ENCODE results near the gene IL12A. TPM values are rescaled to one million over a fixed set of nuclear protein-coding genes. Genes with fewer than 3 reads are reported as not detected.

Gene IL12A
- total and polyA plus RNA-seq, 7 experiments from 2014 or later, result 0.17 to 1.8 (median 0.93) TPM

GRCh38 chr3:160027541-160028195, 39.0 kb downstream of the IL12A start:
- peak in 1 of 9 donors; percentile 36 for DNase-seq
- no peak overlapping the region for H3K4me3 ChIP-seq (ENCODE audit: low read length)
- no peaks in the 10 kb centered on the region for H3K27me3 ChIP-seq (ENCODE audit: control insufficient read depth in 2 of 2, insufficient read depth in 2 of 2, low read length in 2 of 2)
- Mint-ChIP-seq H3K9me3 (peaks cover 0 to 3% (median 0%) of the 10 kb centered on the region in 11 donors), H3K27ac (peak overlapping the region in 2 of 9 donors; percentile 28 to 88), H3K4me3 (peak overlapping the region in 1 of 10 donors; percentile 54), H3K27me3 (no peaks in the 10 kb centered on the region), H3K36me3 (peaks cover 0 to 1% (median 0%) of the 10 kb centered on the region in 5 donors), H3K4me1 (peaks cover 0 to 33% (median 0%) of the 10 kb centered on the region in 7 donors)
- ChIA-PET POLR2A (no interaction called here), CTCF (interaction anchor here (1.3 kb wide), 1 partner anchor 10 kb away, joined by 3 read pairs; no protein-coding TSS in a partner anchor)
- intact Hi-C loops (cut with micrococcal nuclease), result loop anchor here in 1 of 2 donors (1.0 to 2.0 kb wide), 2 partner anchors 15 to 371 kb away; partner anchors contain the start of genes IFT80 and SMC4
- ATAC-seq, result peak; percentile 22
- no peak overlapping the region for H3K27ac ChIP-seq (ENCODE audit: low read depth, low read length)
- no peaks in the 10 kb centered on the region for H3K9me3 ChIP-seq (ENCODE audit: control insufficient read depth in 2 of 3, low read length in 3 of 3)
- H3K4me1 ChIP-seq (ENCODE audit: control insufficient read depth in 2 of 2, insufficient read depth in 2 of 2, low read length in 2 of 2), result no peaks in the 10 kb centered on the region
- H3K36me3 ChIP-seq (ENCODE audit: control insufficient read depth in 2 of 3, insufficient read depth in 3 of 3, low read length in 3 of 3), result no peaks in the 10 kb centered on the region

- peaks cover 17 to 44% (median 27%) of the 10 kb centered on the region in 5 donors for H3K27me3 Mint-ChIP-seq
- intact Hi-C loops (cut with micrococcal nuclease), result loop anchor here in 1 of 2 donors (10.0 kb wide), 1 partner anchor 189 kb away; the partner anchor contains the start of gene C3orf80
Measured at GRCh38 chr3:160035757-160036156, 47.1 kb downstream of the IL12A start.

GRCh38 chr3:160038862-160039562, 50.4 kb downstream of the IL12A start:
- peak overlapping the region in 2 of 10 donors; percentile 40 to 56 for H3K4me3 Mint-ChIP-seq
- H3K27me3 Mint-ChIP-seq, result peaks cover 36 to 57% (median 38%) of the 10 kb centered on the region in 5 donors
- Histone ChIP-seq H3K4me1 (ENCODE audit: control insufficient read depth in 2 of 2, insufficient read depth in 2 of 2, low read length in 2 of 2) (no peaks in the 10 kb centered on the region), H3K4me3 (ENCODE audit: low read length) (no peak overlapping the region), H3K27me3 (ENCODE audit: control insufficient read depth in 2 of 2, insufficient read depth in 2 of 2, low read length in 2 of 2) (no peaks in the 10 kb centered on the region), H3K9me3 (ENCODE audit: control insufficient read depth in 2 of 3, low read length in 3 of 3) (peaks cover 0 to 5% (median 0%) of the 10 kb centered on the region in 3 experiments), H3K36me3 (ENCODE audit: control insufficient read depth in 2 of 3, insufficient read depth in 3 of 3, low read length in 3 of 3) (no peaks in the 10 kb centered on the region), H3K27ac (ENCODE audit: low read depth, low read length) (no peak overlapping the region)
- CTCF ChIA-PET, result no interaction called here
- peaks cover 0 to 14% (median 5%) of the 10 kb centered on the region in 5 donors for H3K36me3 Mint-ChIP-seq
- peaks cover 0 to 23% (median 16%) of the 10 kb centered on the region in 11 donors for H3K9me3 Mint-ChIP-seq
- POLR2A ChIA-PET, result no interaction called here
- intact Hi-C loops (cut with micrococcal nuclease), result loop anchor here in 1 of 2 donors (10.0 kb wide), 1 partner anchor 186 kb away; the partner anchor contains the start of gene C3orf80
- H3K4me1 Mint-ChIP-seq, result peaks cover 0 to 11% (median 0%) of the 10 kb centered on the region in 7 donors
- no peak overlapping the region for H3K27ac Mint-ChIP-seq
- peak in 1 of 9 donors; percentile 25 for DNase-seq
- peak; percentile 32 for ATAC-seq

More at GRCh38 chr3:160035757-160036156, 47.1 kb downstream of the IL12A start:
- Histone ChIP-seq H3K27ac (ENCODE audit: low read depth, low read length) (no peak overlapping the region), H3K4me3 (ENCODE audit: low read length) (no peak overlapping the region), H3K9me3 (ENCODE audit: control insufficient read depth in 2 of 3, low read length in 3 of 3) (no peaks in the 10 kb centered on the region), H3K27me3 (ENCODE audit: control insufficient read depth in 2 of 2, insufficient read depth in 2 of 2, low read length in 2 of 2) (no peaks in the 10 kb centered on the region), H3K36me3 (ENCODE audit: control insufficient read depth in 2 of 3, insufficient read depth in 3 of 3, low read length in 3 of 3) (no peaks in the 10 kb centered on the region), H3K4me1 (ENCODE audit: control insufficient read depth in 2 of 2, insufficient read depth in 2 of 2, low read length in 2 of 2) (no peaks in the 10 kb centered on the region)
- Mint-ChIP-seq H3K36me3 (no peaks in the 10 kb centered on the region), H3K9me3 (no peaks in the 10 kb centered on the region), H3K4me1 (peaks cover 0 to 16% (median 0%) of the 10 kb centered on the region in 7 donors), H3K27ac (no peak overlapping the region), H3K4me3 (no peak overlapping the region)
- no peak for ATAC-seq
- CTCF ChIA-PET, result interaction anchor here (0.5 kb wide), 1 partner anchor 119 kb away, joined by 4 read pairs; no protein-coding TSS in a partner anchor
- POLR2A ChIA-PET, result no interaction called here
- no peak for DNase-seq

- Mint-ChIP-seq H3K9me3 (peaks cover 0 to 25% (median 16%) of the 10 kb centered on the region in 11 donors), H3K36me3 (peaks cover 0 to 14% (median 5%) of the 10 kb centered on the region in 5 donors), H3K4me1 (peaks cover 0 to 11% (median 0%) of the 10 kb centered on the region in 7 donors), H3K27me3 (peaks cover 36 to 57% (median 38%) of the 10 kb centered on the region in 5 donors), H3K27ac (no peak overlapping the region), H3K4me3 (no peak overlapping the region)
- ATAC-seq (no peak), DNase-seq (no peak)
- H3K4me3 ChIP-seq (ENCODE audit: low read length), result no peak overlapping the region
- H3K4me1 ChIP-seq (ENCODE audit: control insufficient read depth in 2 of 2, insufficient read depth in 2 of 2, low read length in 2 of 2), result no peaks in the 10 kb centered on the region
- intact Hi-C loops (cut with micrococcal nuclease), result no loop called here
- POLR2A ChIA-PET, result no interaction called here
- H3K9me3 ChIP-seq (ENCODE audit: control insufficient read depth in 2 of 3, low read length in 3 of 3), result peaks cover 0 to 5% (median 0%) of the 10 kb centered on the region in 3 experiments
- no peaks in the 10 kb centered on the region for H3K27me3 ChIP-seq (ENCODE audit: control insufficient read depth in 2 of 2, insufficient read depth in 2 of 2, low read length in 2 of 2)
- no peaks in the 10 kb centered on the region for H3K36me3 ChIP-seq (ENCODE audit: control insufficient read depth in 2 of 3, insufficient read depth in 3 of 3, low read length in 3 of 3)
- H3K27ac ChIP-seq (ENCODE audit: low read depth, low read length), result no peak overlapping the region
- CTCF ChIA-PET, result no interaction called here
Measured at GRCh38 chr3:160040181-160040580, 51.5 kb downstream of the IL12A start.

DNA sequence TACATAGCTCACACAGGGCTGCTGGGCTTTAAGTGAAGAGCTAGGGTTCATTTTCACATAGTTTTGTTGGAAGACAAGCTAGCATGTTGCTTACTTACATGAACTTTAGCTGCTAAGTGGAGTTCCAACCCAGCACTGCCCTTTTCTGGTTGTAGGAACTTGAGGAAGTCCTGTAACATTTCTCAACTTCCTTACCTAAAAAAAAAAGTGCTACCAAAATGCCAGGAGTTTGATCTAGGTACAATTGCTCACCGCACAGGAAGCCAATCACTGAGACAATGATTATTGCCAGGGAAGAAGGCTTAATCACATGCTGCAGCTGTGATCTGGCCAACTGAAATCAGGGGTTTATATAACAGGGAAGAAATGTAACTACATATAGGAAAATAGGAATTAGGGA, 52.8 kb downstream of the IL12A start:
- H3K9me3 ChIP-seq (ENCODE audit: control insufficient read depth in 2 of 3, low read length in 3 of 3), result peaks cover 0 to 5% (median 0%) of the 10 kb centered on the region in 3 experiments
- no peak overlapping the region for H3K4me3 ChIP-seq (ENCODE audit: low read length)
- intact Hi-C loops (cut with micrococcal nuclease), result no loop called here
- no peaks in the 10 kb centered on the region for H3K36me3 ChIP-seq (ENCODE audit: control insufficient read depth in 2 of 3, insufficient read depth in 3 of 3, low read length in 3 of 3)
- H3K36me3 Mint-ChIP-seq, result peaks cover 0 to 14% (median 5%) of the 10 kb centered on the region in 5 donors
- ATAC-seq (no peak), DNase-seq (no peak)
- H3K27ac Mint-ChIP-seq, result no peak overlapping the region
- no peak overlapping the region for H3K27ac ChIP-seq (ENCODE audit: low read depth, low read length)
- ChIA-PET POLR2A (interaction anchor here (0.6 kb wide), 1 partner anchor 378 kb away, joined by 3 read pairs; no protein-coding TSS in a partner anchor), CTCF (no interaction called here)
- H3K27me3 ChIP-seq (ENCODE audit: control insufficient read depth in 2 of 2, insufficient read depth in 2 of 2, low read length in 2 of 2), result no peaks in the 10 kb centered on the region
- H3K4me3 Mint-ChIP-seq, result no peak overlapping the region
- H3K4me1 Mint-ChIP-seq, result peaks cover 0 to 5% (median 0%) of the 10 kb centered on the region in 7 donors
- peaks cover 0 to 25% (median 17%) of the 10 kb centered on the region in 11 donors for H3K9me3 Mint-ChIP-seq
- no peaks in the 10 kb centered on the region for H3K4me1 ChIP-seq (ENCODE audit: control insufficient read depth in 2 of 2, insufficient read depth in 2 of 2, low read length in 2 of 2)
- peaks cover 31 to 56% (median 38%) of the 10 kb centered on the region in 5 donors for H3K27me3 Mint-ChIP-seq

- ATAC-seq (no peak), DNase-seq (no peak)
- Histone ChIP-seq H3K36me3 (ENCODE audit: control insufficient read depth in 2 of 3, insufficient read depth in 3 of 3, low read length in 3 of 3) (no peaks in the 10 kb centered on the region), H3K27ac (ENCODE audit: low read depth, low read length) (no peak overlapping the region), H3K9me3 (ENCODE audit: control insufficient read depth in 2 of 3, low read length in 3 of 3) (peaks cover 0 to 5% (median 0%) of the 10 kb centered on the region in 3 experiments), H3K4me1 (ENCODE audit: control insufficient read depth in 2 of 2, insufficient read depth in 2 of 2, low read length in 2 of 2) (no peaks in the 10 kb centered on the region), H3K4me3 (ENCODE audit: low read length) (no peak overlapping the region), H3K27me3 (ENCODE audit: control insufficient read depth in 2 of 2, insufficient read depth in 2 of 2, low read length in 2 of 2) (no peaks in the 10 kb centered on the region)
- Mint-ChIP-seq H3K27me3 (peaks cover 20 to 33% (median 25%) of the 10 kb centered on the region in 5 donors), H3K4me3 (no peak overlapping the region), H3K4me1 (peaks cover 0 to 3% (median 0%) of the 10 kb centered on the region in 7 donors), H3K9me3 (peaks cover 0 to 25% (median 17%) of the 10 kb centered on the region in 11 donors), H3K27ac (peak overlapping the region in 1 of 9 donors; percentile 28), H3K36me3 (peaks cover 0 to 14% (median 5%) of the 10 kb centered on the region in 5 donors)
- POLR2A ChIA-PET, result no interaction called here
- CTCF ChIA-PET, result interaction anchor here (1.3 kb wide), 1 partner anchor 12 kb away, joined by 3 read pairs; no protein-coding TSS in a partner anchor
- intact Hi-C loops (cut with micrococcal nuclease), result no loop called here
Measured at GRCh38 chr3:160044121-160044520, 55.5 kb downstream of the IL12A start.

All from naive thymus-derived CD4-positive, alpha-beta T cell (primary cell).